HEK293 (cell line): ENCODE data around the gene PPM1L.

Source experiments
- HOXA7 ChIP-seq: sonication (generic); formaldehyde crosslinking; IDR thresholded peaks from 2 replicates; pipeline ENCODE4 v1.8.1; 2022; ENCODE audit warnings: missing genetic modification reagents, borderline replicate concordance
- REST ChIP-seq: fragments of 450-650 bp; formaldehyde crosslinking; IDR thresholded peaks from 2 replicates; pipeline ENCODE4 v1.5.1; 2016; ENCODE audit warnings: missing biosample characterization, missing genetic modification characterization
- TRIM28 ChIP-seq: IDR thresholded peaks from 2 replicates; pipeline ENCODE4 v1.6.1; 2011; ENCODE audit warnings: low read length, control low read depth, borderline replicate concordance
- YY2 ChIP-seq: fragments of 450-650 bp; formaldehyde crosslinking; IDR thresholded peaks from 2 replicates; pipeline ENCODE4 v1.5.1; 2016; ENCODE audit warnings: missing biosample characterization, missing genetic modification characterization
- ZNF121 ChIP-seq: fragments of 450-650 bp; formaldehyde crosslinking; IDR thresholded peaks from 2 replicates; pipeline ENCODE4 v1.5.1; 2016; ENCODE audit warnings: missing biosample characterization, missing genetic modification characterization
- ZNF211 ChIP-seq: fragments of 450-650 bp; formaldehyde crosslinking; IDR thresholded peaks from 2 replicates; pipeline ENCODE4 v1.5.1; 2016; ENCODE audit warnings: low read depth, missing biosample characterization, missing genetic modification characterization
- ZNF26 ChIP-seq: fragments of 450-650 bp; formaldehyde crosslinking; IDR thresholded peaks from 2 replicates; pipeline ENCODE4 v1.5.1; 2016; ENCODE audit warnings: missing biosample characterization, missing genetic modification characterization
- ZNF423 ChIP-seq: fragments of 450-650 bp; formaldehyde crosslinking; IDR thresholded peaks from 2 replicates; pipeline ENCODE4 v1.5.1; 2016; ENCODE audit warnings: missing biosample characterization, missing genetic modification characterization
- ZNF610 ChIP-seq: fragments of 450-650 bp; formaldehyde crosslinking; IDR thresholded peaks from 2 replicates; pipeline ENCODE4 v1.5.1; 2016; ENCODE audit warnings: missing biosample characterization, missing genetic modification characterization, borderline replicate concordance
- TF ChIP-seq, protein P1 (sequence below): fragments of 450-650 bp; formaldehyde crosslinking; IDR thresholded peaks from 2 replicates; pipeline ENCODE4 v1.5.1; 2016; ENCODE audit warnings: missing biosample characterization, missing genetic modification characterization
- TF ChIP-seq, protein P2 (sequence below): fragments of 450-650 bp; formaldehyde crosslinking; IDR thresholded peaks from 2 replicates; pipeline ENCODE4 v1.5.1; 2016; ENCODE audit warnings: missing biosample characterization, missing genetic modification characterization

- TF ChIP-seq ZNF26 (tag by site-specific recombination) (no peak), ZNF211 (no peak), HOXA7 (CRISPR knock-in tag) (no peak), ZNF610 (tag by site-specific recombination) (no peak), TRIM28 (no peak), ZNF121 (tag by site-specific recombination) (no peak), REST (tag by site-specific recombination) (no peak), ZNF423 (tag by site-specific recombination) (no peak), YY2 (no peak)
- TF ChIP-seq, protein P1, sequence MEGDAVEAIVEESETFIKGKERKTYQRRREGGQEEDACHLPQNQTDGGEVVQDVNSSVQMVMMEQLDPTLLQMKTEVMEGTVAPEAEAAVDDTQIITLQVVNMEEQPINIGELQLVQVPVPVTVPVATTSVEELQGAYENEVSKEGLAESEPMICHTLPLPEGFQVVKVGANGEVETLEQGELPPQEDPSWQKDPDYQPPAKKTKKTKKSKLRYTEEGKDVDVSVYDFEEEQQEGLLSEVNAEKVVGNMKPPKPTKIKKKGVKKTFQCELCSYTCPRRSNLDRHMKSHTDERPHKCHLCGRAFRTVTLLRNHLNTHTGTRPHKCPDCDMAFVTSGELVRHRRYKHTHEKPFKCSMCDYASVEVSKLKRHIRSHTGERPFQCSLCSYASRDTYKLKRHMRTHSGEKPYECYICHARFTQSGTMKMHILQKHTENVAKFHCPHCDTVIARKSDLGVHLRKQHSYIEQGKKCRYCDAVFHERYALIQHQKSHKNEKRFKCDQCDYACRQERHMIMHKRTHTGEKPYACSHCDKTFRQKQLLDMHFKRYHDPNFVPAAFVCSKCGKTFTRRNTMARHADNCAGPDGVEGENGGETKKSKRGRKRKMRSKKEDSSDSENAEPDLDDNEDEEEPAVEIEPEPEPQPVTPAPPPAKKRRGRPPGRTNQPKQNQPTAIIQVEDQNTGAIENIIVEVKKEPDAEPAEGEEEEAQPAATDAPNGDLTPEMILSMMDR (tag by site-specific recombination), result no peak
- TF ChIP-seq, protein P2, sequence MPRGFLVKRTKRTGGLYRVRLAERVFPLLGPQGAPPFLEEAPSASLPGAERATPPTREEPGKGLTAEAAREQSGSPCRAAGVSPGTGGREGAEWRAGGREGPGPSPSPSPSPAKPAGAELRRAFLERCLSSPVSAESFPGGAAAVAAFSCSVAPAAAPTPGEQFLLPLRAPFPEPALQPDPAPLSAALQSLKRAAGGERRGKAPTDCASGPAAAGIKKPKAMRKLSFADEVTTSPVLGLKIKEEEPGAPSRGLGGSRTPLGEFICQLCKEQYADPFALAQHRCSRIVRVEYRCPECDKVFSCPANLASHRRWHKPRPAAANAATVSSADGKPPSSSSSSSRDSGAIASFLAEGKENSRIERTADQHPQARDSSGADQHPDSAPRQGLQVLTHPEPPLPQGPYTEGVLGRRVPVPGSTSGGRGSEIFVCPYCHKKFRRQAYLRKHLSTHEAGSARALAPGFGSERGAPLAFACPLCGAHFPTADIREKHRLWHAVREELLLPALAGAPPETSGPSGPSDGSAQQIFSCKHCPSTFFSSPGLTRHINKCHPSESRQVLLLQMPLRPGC (tag by site-specific recombination), result no peak
Measured at GRCh38 chr3:161072211-161072621, 316.2 kb downstream of the PPM1L start.
